ENCODE results near the gene DDX52. TPM values are rescaled to one million over a fixed set of nuclear protein-coding genes. Genes with fewer than 3 reads are reported as not detected.

DDX52 gene
- total RNA-seq, 1 experiment from 2014 or later, result 65.4 TPM

DNA sequence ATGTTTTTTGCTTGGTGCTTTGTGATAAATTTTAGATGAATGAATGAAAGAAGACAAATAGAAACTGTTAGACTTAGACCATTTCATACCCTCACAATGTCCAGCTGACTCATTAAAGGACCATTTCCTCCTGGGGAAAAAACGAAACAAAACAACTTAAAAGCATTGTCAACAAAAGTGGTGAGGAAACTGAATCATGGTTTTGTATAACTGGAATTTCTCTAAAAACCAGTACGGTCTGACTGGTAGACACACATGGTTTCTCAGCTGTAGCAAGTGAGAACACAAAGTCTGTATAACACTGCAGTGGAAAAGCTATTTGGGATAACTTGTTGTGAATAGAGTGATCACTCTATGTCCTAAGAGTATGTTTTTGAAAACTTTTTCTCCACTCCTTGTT is 5.3 kb upstream of the DDX52 start:
- Histone ChIP-seq H3K56ac (ENCODE audit: insufficient read length, low read depth, low read length) (no peak overlapping the region), H3T11ph (ENCODE audit: low read length) (no peak overlapping the region), H2BK12ac (ENCODE audit: insufficient read length, low read depth, low read length) (no peak overlapping the region), H3K9ac (ENCODE audit: extremely low read depth, insufficient read length, low read length) (no peak overlapping the region), H3K79me1 (ENCODE audit: insufficient read depth, low read depth, low read length, poor library complexity, severe bottlenecking) (no peaks in the 10 kb centered on the region), H2BK120ac (ENCODE audit: low read depth, low read length, poor library complexity, severe bottlenecking) (no peak overlapping the region), H4K20me1 (ENCODE audit: control insufficient read depth, insufficient read depth, insufficient read length) (no peaks in the 10 kb centered on the region), H2AK5ac (ENCODE audit: insufficient read length, low read length) (no peak overlapping the region), H4K91ac (ENCODE audit: insufficient read length, low read depth, low read length) (no peak overlapping the region), H3K4me1 (ENCODE audit: insufficient read depth, low read length) (no peaks in the 10 kb centered on the region), H2AFZ (ENCODE audit: low read length) (no peak overlapping the region), H4K8ac (replicated peaks; ENCODE audit: insufficient read length, low read depth, low read length) (no peak overlapping the region), H3K18ac (ENCODE audit: insufficient read length, low read depth, low read length) (no peak overlapping the region), H3K23me2 (ENCODE audit: insufficient read length, low read depth, low read length, poor library complexity, severe bottlenecking) (no peaks in the 10 kb centered on the region), H2BK5ac (ENCODE audit: insufficient read length, low read length) (no peak overlapping the region), H3K9me3 (ENCODE audit: control insufficient read depth, low read depth, low read length) (no peaks in the 10 kb centered on the region), H3K27ac (ENCODE audit: insufficient read length, low read depth, low read length) (no peak overlapping the region), H2BK20ac (ENCODE audit: low read depth, low read length, poor library complexity, severe bottlenecking) (no peak overlapping the region), H3K14ac (ENCODE audit: insufficient read depth, low read length) (no peak overlapping the region), H2BK15ac (ENCODE audit: low read depth, low read length) (no peak overlapping the region), H4K5ac (ENCODE audit: insufficient read length, low read depth, low read length) (no peak overlapping the region), H3K4me2 (ENCODE audit: insufficient read depth, insufficient read length, low read length) (no peak overlapping the region), H3K27me3 (ENCODE audit: insufficient read depth, low read length) (no peaks in the 10 kb centered on the region), H3K79me2 (ENCODE audit: insufficient read depth, low read length) (no peaks in the 10 kb centered on the region), H3K4ac (ENCODE audit: low read depth, low read length) (no peak overlapping the region), H3K23ac (ENCODE audit: insufficient read length, low read depth, low read length) (no peak overlapping the region)
- no peaks in the 10 kb centered on the region for H3K9me3 Mint-ChIP-seq
- H3K36me3 Mint-ChIP-seq (ENCODE audit: insufficient read depth in 1 of 3, low read depth in 3 of 3), result no peaks in the 10 kb centered on the region
- WGBS (ENCODE audit: extremely low coverage, insufficient read length, low lambda C conversion rate), result no CpG with 5 or more reads among the region's 2 CpGs
- H3K4me3 Mint-ChIP-seq, result no peak overlapping the region
- no peak for DNase-seq
- H3K4me1 Mint-ChIP-seq, result peaks cover 3 to 5% of the 10 kb centered on the region in 2 experiments
- TF ChIP-seq, protein P1, sequence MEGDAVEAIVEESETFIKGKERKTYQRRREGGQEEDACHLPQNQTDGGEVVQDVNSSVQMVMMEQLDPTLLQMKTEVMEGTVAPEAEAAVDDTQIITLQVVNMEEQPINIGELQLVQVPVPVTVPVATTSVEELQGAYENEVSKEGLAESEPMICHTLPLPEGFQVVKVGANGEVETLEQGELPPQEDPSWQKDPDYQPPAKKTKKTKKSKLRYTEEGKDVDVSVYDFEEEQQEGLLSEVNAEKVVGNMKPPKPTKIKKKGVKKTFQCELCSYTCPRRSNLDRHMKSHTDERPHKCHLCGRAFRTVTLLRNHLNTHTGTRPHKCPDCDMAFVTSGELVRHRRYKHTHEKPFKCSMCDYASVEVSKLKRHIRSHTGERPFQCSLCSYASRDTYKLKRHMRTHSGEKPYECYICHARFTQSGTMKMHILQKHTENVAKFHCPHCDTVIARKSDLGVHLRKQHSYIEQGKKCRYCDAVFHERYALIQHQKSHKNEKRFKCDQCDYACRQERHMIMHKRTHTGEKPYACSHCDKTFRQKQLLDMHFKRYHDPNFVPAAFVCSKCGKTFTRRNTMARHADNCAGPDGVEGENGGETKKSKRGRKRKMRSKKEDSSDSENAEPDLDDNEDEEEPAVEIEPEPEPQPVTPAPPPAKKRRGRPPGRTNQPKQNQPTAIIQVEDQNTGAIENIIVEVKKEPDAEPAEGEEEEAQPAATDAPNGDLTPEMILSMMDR (conservative IDR thresholded peaks at IDR 0.05), result no peak
- H3K27me3 Mint-ChIP-seq (ENCODE audit: low read depth), result peaks cover 48% of the 10 kb centered on the region
- no peak overlapping the region for H3K27ac Mint-ChIP-seq

Measured in H9 (cell line).